SK-N-SH (cell line): Measurements from ENCODE around the gene FRK. TPM values are rescaled to one million over a fixed set of nuclear protein-coding genes. Genes with fewer than 3 reads are reported as not detected.

ENCODE experiments used
- CTCF ChIA-PET: fragments of 300-600, 350-600 bp; formaldehyde crosslinking; extraction: SDS; loops from one replicate; lab custom pipeline; 2021; lab: Yijun Ruan, JAX
- POLR2A ChIA-PET: fragments of 350-600 bp; sonication (Branson Sonifier 250); formaldehyde crosslinking; extraction: SDS; loops from one replicate; lab custom pipeline; 2020; ENCODE audit warnings: antibody characterized with exemption, inconsistent platforms; lab: Yijun Ruan, JAX
- DNase-seq: peaks from one replicate; pipeline ENCODE4 v3.0.0; 2012
- H2AFZ ChIP-seq: fragments of 200-600 bp; sonication (generic); 2 replicates; pipeline ENCODE4 v1.8.1; 2016; ENCODE audit warnings: antibody characterized with exemption, mild to moderate bottlenecking, low read depth
- H3F3A ChIP-seq: fragments of 200-600 bp; sonication (generic); replicated peaks from 2 replicates; pipeline ENCODE3; 2016; ENCODE audit warnings: antibody characterized with exemption, mild to moderate bottlenecking; ENCODE audit not compliant: insufficient read depth
- H3K27ac ChIP-seq, 2 experiments: fragments of 200-500 bp in 1 of 2; fragments of 200-600 bp in 1 of 2; sonication (Bioruptor generic) in 1 of 2; sonication (generic), shearing (Covaris generic) in 1 of 2; 2 replicates each; pipeline versions ENCODE4 v1.5.1 to v1.6.1; 2014 to 2016; ENCODE audit warnings: low read depth in 2 of 2, inconsistent platforms in 1 of 2, low read length in 1 of 2, mild to moderate bottlenecking in 1 of 2, mixed read lengths in 1 of 2
- H3K27me3 ChIP-seq: fragments of 200-600 bp; sonication (generic), shearing (Covaris generic); 2 replicates; pipeline ENCODE4 v1.6.1; 2016; ENCODE audit warnings: mixed run types; ENCODE audit not compliant: insufficient read depth
- H3K36me3 ChIP-seq, 2 experiments: fragments of 200-500 bp in 1 of 2; fragments of 200-600 bp in 1 of 2; sonication (Bioruptor generic) in 1 of 2; sonication (generic) in 1 of 2; replicated peaks in 1 of 2; 2 replicates each; pipeline versions ENCODE3 to v1.5.1; 2014 to 2016; ENCODE audit warnings: low read length in 1 of 2, mild to moderate bottlenecking in 1 of 2; ENCODE audit not compliant: insufficient read depth in 2 of 2, control insufficient read depth in 1 of 2
- H3K4me1 ChIP-seq, 2 experiments: fragments of 200-500 bp in 1 of 2; fragments of 200-600 bp in 1 of 2; sonication (Bioruptor generic) in 1 of 2; sonication (generic), shearing (Covaris generic) in 1 of 2; 2 replicates each; pipeline versions ENCODE4 v1.5.1 to v1.6.1; 2014 to 2016; ENCODE audit warnings: low read depth in 1 of 2, low read length in 1 of 2, mixed run types in 1 of 2; ENCODE audit not compliant: insufficient read depth in 2 of 2, control insufficient read depth in 1 of 2
- H3K4me2 ChIP-seq: fragments of 200-600 bp; sonication (generic), shearing (Covaris generic); 2 replicates; pipeline ENCODE4 v1.6.1; 2017; ENCODE audit warnings: mixed run types
- H3K4me3 ChIP-seq, 2 experiments: fragments of 200-500 bp in 1 of 2; fragments of 200-600 bp in 1 of 2; sonication (Bioruptor generic) in 1 of 2; sonication (generic), shearing (Covaris generic) in 1 of 2; 2 replicates each; pipeline versions ENCODE4 v1.5.1 to v1.8.1; 2014 to 2016; ENCODE audit warnings: low read depth in 2 of 2, inconsistent platforms in 1 of 2, low read length in 1 of 2, mild to moderate bottlenecking in 1 of 2, mixed read lengths in 1 of 2, moderate library complexity in 1 of 2
- H3K79me2 ChIP-seq: fragments of 200-600 bp; sonication (generic); 2 replicates; pipeline ENCODE4 v1.8.1; 2017; ENCODE audit warnings: mild to moderate bottlenecking; ENCODE audit not compliant: insufficient read depth
- H3K9ac ChIP-seq: fragments of 200-600 bp; sonication (generic); 2 replicates; pipeline ENCODE4 v1.6.1; 2017; ENCODE audit warnings: mixed run types
- H3K9me2 ChIP-seq: fragments of 200-600 bp; sonication (generic); 2 replicates; pipeline ENCODE4 v1.6.1; 2017; ENCODE audit warnings: mixed run types
- H3K9me3 ChIP-seq: fragments of 200-600 bp; sonication (generic); 2 replicates; pipeline ENCODE4 v1.6.1; 2017; ENCODE audit warnings: mixed run types, mild to moderate bottlenecking, moderate library complexity
- H4K20me1 ChIP-seq: fragments of 200-600 bp; sonication (generic); 2 replicates; pipeline ENCODE4 v1.6.1; 2017; ENCODE audit warnings: mild to moderate bottlenecking, mixed run types; ENCODE audit not compliant: insufficient read depth
- FOXJ3 ChIP-seq: sonication (generic); formaldehyde crosslinking; IDR thresholded peaks from 2 replicates; pipeline ENCODE4 v1.5.1; 2020; ENCODE audit warnings: mild to moderate bottlenecking, missing genetic modification reagents
- NRF1 ChIP-seq: IDR thresholded peaks from 2 replicates; pipeline ENCODE4 v1.6.1; 2012; ENCODE audit warnings: low read depth, mild to moderate bottlenecking, low read length
- SIN3A ChIP-seq: IDR thresholded peaks from 2 replicates; pipeline ENCODE4 v1.6.1; 2012; ENCODE audit warnings: low read depth, mild to moderate bottlenecking, low read length, moderate library complexity, borderline replicate concordance
- WGBS: methylation state at CpG from one replicate; pipeline ENCODE4 v1.1.6; 2017; ENCODE audit warnings: low lambda C conversion rate; 5-methylcytosine and 5-hydroxymethylcytosine counted together
- polyA plus RNA-seq, 3 experiments: library from polyadenylated mRNA; depleted of rRNA; stranded (reverse); fragments of >200 nt; gene quantifications; 2 replicates each; pipeline ENCODE4 v1.2.3, GENCODE V29; 2012
- TF ChIP-seq, protein P1 (sequence below): IDR thresholded peaks from 2 replicates; pipeline ENCODE4 v1.6.1; 2012; ENCODE audit warnings: mild to moderate bottlenecking, low read depth, low read length, moderate library complexity
- TF ChIP-seq, protein P2 (sequence below): IDR thresholded peaks from 2 replicates; pipeline ENCODE4 v1.4.0; 2012; ENCODE audit warnings: low read depth, borderline replicate concordance
- TF ChIP-seq, protein P3 (sequence below): fragments of 150-350 bp; IDR thresholded peaks from 2 replicates; pipeline ENCODE4 v1.6.1; 2017; ENCODE audit warnings: antibody characterized with exemption, low read length, low read depth, borderline replicate concordance

Gene FRK
- polyA plus RNA-seq, 1 of the 3 experiments (the other 2 are of a cell fraction): under 0.01 TPM

DNA sequence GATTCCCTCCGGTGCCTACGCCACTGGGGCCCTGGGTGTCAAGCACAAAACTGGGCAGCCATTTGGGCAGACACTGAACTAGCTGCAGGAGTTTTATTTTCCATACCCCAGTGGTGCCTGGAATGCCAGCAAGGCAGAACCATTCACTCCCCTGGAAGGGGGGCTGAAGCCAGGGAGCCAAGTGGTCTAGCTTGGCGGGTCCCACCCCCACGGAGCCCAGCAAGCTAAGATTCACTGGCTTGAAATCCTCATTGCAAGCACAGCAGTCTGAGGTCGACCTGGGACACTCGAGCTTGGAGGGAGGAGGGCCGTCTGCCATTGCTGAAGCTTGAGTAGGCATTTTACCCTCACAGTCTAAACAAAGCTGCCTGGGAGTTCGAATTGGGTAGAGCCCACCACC lies 125.3 kb downstream of the FRK start:
- WGBS: 58% methylated on average over 3 of the region's 8 CpGs
- no peaks in the 10 kb centered on the region; a peak in 1 of 4 replicates for H3K4me1 ChIP-seq
- no peaks in the 10 kb centered on the region for H3K27me3 ChIP-seq
- no peak overlapping the region for H3K4me3 ChIP-seq
- TF ChIP-seq FOXJ3 (CRISPR knock-in tag): no peak
- TF ChIP-seq, protein P1, sequence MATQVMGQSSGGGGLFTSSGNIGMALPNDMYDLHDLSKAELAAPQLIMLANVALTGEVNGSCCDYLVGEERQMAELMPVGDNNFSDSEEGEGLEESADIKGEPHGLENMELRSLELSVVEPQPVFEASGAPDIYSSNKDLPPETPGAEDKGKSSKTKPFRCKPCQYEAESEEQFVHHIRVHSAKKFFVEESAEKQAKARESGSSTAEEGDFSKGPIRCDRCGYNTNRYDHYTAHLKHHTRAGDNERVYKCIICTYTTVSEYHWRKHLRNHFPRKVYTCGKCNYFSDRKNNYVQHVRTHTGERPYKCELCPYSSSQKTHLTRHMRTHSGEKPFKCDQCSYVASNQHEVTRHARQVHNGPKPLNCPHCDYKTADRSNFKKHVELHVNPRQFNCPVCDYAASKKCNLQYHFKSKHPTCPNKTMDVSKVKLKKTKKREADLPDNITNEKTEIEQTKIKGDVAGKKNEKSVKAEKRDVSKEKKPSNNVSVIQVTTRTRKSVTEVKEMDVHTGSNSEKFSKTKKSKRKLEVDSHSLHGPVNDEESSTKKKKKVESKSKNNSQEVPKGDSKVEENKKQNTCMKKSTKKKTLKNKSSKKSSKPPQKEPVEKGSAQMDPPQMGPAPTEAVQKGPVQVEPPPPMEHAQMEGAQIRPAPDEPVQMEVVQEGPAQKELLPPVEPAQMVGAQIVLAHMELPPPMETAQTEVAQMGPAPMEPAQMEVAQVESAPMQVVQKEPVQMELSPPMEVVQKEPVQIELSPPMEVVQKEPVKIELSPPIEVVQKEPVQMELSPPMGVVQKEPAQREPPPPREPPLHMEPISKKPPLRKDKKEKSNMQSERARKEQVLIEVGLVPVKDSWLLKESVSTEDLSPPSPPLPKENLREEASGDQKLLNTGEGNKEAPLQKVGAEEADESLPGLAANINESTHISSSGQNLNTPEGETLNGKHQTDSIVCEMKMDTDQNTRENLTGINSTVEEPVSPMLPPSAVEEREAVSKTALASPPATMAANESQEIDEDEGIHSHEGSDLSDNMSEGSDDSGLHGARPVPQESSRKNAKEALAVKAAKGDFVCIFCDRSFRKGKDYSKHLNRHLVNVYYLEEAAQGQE: no peak
- TF ChIP-seq, all 33 proteins: peak for 0
- Histone ChIP-seq H2AFZ (no peak overlapping the region), H3F3A (no peaks in the 10 kb centered on the region), H3K79me2 (no peaks in the 10 kb centered on the region), H4K20me1 (no peaks in the 10 kb centered on the region), H3K9me2 (0 out of 2 replicates have a peak, but pooled peaks cover 2% of the 10 kb centered on the region), H3K36me3 (no peaks in the 10 kb centered on the region), H3K9ac (no peak overlapping the region), H3K4me2 (no peak overlapping the region), H3K9me3 (no peaks in the 10 kb centered on the region), H3K27ac (no peak overlapping the region)
- ChIA-PET CTCF (interaction anchor here (0.6 kb wide), 1 partner anchor 27 kb away, joined by 3 read pairs; no protein-coding TSS in a partner anchor), POLR2A (no interaction called here)
- no peak for DNase-seq

DNA sequence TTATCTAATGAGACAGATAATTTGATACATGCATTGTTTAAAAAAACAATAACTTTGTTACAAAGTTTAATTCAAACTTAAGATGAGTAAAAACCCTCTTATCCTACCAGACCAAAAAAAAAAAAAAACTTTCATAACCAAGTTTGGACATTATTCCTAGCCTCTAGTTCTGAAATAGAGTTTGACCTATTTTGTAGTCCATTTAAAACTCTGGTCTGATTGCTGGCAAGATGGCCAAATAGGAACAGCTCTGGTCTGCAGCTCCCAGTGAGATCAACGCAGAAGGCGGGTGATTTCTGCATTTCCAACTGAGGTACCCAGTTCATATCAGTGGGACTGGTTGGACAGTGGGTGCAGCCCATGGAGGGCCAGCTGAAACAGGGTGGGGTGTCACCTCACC lies 125.9 kb downstream of the FRK start:
- H3K27ac ChIP-seq: no peak overlapping the region
- no peaks in the 10 kb centered on the region for H3K9me3 ChIP-seq
- H3K79me2 ChIP-seq: no peaks in the 10 kb centered on the region
- H3K4me3 ChIP-seq: no peak overlapping the region
- ChIA-PET POLR2A (no interaction called here), CTCF (interaction anchor here (0.6 kb wide), 1 partner anchor 27 kb away, joined by 3 read pairs; no protein-coding TSS in a partner anchor)
- H4K20me1 ChIP-seq: no peaks in the 10 kb centered on the region
- H3K36me3 ChIP-seq: no peaks in the 10 kb centered on the region
- H3K27me3 ChIP-seq: no peaks in the 10 kb centered on the region
- 61% methylated on average over 2 of the region's 2 CpGs for WGBS
- DNase-seq: no peak
- H3K9ac ChIP-seq: no peak overlapping the region
- H3F3A ChIP-seq: no peaks in the 10 kb centered on the region
- 0 out of 2 replicates have a peak, but pooled peaks cover 2% of the 10 kb centered on the region for H3K9me2 ChIP-seq
- no peaks in the 10 kb centered on the region; a peak in 1 of 4 replicates for H3K4me1 ChIP-seq
- TF ChIP-seq, protein P2, sequence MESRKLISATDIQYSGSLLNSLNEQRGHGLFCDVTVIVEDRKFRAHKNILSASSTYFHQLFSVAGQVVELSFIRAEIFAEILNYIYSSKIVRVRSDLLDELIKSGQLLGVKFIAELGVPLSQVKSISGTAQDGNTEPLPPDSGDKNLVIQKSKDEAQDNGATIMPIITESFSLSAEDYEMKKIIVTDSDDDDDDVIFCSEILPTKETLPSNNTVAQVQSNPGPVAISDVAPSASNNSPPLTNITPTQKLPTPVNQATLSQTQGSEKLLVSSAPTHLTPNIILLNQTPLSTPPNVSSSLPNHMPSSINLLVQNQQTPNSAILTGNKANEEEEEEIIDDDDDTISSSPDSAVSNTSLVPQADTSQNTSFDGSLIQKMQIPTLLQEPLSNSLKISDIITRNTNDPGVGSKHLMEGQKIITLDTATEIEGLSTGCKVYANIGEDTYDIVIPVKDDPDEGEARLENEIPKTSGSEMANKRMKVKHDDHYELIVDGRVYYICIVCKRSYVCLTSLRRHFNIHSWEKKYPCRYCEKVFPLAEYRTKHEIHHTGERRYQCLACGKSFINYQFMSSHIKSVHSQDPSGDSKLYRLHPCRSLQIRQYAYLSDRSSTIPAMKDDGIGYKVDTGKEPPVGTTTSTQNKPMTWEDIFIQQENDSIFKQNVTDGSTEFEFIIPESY: no peak
- TF ChIP-seq SIN3A (no peak), FOXJ3 (CRISPR knock-in tag) (no peak), NRF1 (no peak)
- TF ChIP-seq, protein P3, sequence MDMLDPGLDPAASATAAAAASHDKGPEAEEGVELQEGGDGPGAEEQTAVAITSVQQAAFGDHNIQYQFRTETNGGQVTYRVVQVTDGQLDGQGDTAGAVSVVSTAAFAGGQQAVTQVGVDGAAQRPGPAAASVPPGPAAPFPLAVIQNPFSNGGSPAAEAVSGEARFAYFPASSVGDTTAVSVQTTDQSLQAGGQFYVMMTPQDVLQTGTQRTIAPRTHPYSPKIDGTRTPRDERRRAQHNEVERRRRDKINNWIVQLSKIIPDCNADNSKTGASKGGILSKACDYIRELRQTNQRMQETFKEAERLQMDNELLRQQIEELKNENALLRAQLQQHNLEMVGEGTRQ: no peak
- TF ChIP-seq, protein P1: no peak
- H2AFZ ChIP-seq: no peak overlapping the region
- H3K4me2 ChIP-seq: no peak overlapping the region
